ENCODE measurements around the gene SERPINE1. TPM values are rescaled to one million over a fixed set of nuclear protein-coding genes. Genes with fewer than 3 reads are reported as not detected.

SERPINE1 gene
- total RNA-seq, 8 experiments from 2014 or later, result 0.05 to 128 (median 0.93) TPM

DNA sequence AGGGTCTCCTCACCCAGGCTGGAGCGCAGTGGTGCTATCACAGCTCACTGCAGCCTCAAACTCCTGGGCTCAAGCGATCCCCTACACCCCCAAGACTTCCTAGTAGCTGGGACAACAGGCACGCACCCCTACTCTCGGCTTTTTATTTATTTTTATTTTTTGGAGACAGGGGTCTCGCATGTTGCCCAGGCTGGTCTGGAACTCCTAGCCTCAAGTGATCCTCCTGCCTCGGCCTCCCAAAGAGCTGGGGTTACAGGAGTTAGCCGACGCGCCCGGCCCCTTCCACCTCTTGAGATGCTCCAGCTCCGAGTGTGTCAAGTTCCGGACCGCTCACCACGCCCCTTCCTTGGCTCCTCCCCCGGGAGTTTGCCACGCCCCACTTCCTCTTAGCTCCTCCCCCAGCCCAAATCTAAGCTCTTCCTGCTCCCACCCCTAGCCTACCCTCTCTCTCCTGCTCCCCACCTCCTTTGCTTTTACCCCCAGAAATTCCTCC lies 46.9 kb downstream of the SERPINE1 start:
- in situ Hi-C loops (cut with MboI; ENCODE audit: low pct_unique_long_range_greater_than_20kb in 2 of 9, low sequenced_read_pairs in 9 of 9, unreplicated experiment in 9 of 9), result no loop called here
- Histone ChIP-seq H3K27ac (no peak overlapping the region), H3K4me1 (replicated peaks in 1 of 2) (peaks cover 34% of the 10 kb centered on the region in 2 donors), H3K4me3 (peak overlapping the region in 2 of 5 donors; percentile 19 to 28)
- WGBS, 10 experiments, result 20 to 33% (median 26%) methylated on average over 2 to 9 of the region's 16 CpGs; no CpG with 5 or more reads in 6 of the 10 experiments
- peak in 3 of 8 experiments; percentile 10 to 60 (median 11) for ATAC-seq (replicated peaks in 6 of 8)

DNA sequence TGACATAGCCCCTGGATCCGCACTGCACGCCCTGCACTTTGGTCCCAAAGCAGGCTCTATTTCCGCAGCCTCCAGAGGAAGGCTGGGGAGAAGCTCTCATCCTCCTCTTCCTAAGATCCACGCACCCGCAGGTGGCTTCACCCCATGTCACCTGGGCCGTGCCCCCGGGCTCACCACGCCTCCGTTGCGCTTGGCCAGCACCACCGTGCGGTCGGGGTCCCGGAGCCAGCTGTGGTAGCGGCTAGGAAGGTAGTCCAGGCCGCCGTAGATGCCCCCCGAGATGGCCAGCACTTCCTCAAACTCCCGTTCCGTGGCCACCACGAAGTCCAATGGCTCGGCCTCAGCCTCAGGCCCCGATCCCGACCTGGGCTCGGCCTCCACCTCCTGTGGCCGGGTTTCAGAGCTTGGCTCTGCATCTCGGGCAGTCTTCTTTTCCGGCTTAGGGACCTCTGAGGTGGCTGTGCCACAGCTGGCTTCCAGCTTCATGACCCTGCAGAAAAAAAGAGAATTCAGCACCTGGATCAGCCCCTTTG lies 47.5 kb downstream of the SERPINE1 start:
- in situ Hi-C loops (cut with MboI; ENCODE audit: low pct_unique_long_range_greater_than_20kb in 2 of 9, low sequenced_read_pairs in 9 of 9, unreplicated experiment in 9 of 9), result no loop called here
- peaks cover 28% of the 10 kb centered on the region in 2 donors for H3K4me1 ChIP-seq (replicated peaks in 1 of 2)
- WGBS, 10 experiments, result 0 to 30% (median 20%) methylated on average over 1 to 22 of the region's 28 CpGs; no CpG with 5 or more reads in 3 of the 10 experiments

DNA sequence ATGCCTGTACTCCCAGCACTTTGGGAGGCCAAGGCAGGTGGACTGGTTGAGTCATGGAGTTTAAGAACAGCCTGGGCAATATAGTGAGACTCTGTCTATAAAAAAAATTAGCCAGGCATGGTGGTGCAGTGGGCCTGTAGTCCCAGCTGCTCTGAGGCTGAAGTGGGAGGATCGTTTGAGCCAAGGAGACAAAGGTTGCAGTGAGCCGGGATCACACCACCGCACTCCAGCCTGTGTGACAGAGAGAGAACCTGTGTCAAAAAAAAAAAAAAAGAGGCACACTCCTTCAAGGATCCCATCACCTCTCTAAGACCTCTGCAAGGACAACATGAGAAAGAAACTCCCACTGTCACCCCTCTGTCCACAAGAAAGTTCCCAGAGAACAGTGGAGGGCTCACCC lies 48.8 kb downstream of the SERPINE1 start:
- Histone ChIP-seq H3K4me3 (no peak overlapping the region), H3K27ac (no peak overlapping the region), H3K4me1 (replicated peaks in 1 of 2) (peaks cover 23 to 26% of the 10 kb centered on the region in 2 donors)
- no peak for ATAC-seq (replicated peaks in 6 of 8)
- WGBS, 10 experiments, result 7 to 27% (median 22%) methylated on average over 1 to 3 of the region's 3 CpGs; no CpG with 5 or more reads in 6 of the 10 experiments
- in situ Hi-C loops (cut with MboI; ENCODE audit: low pct_unique_long_range_greater_than_20kb in 2 of 9, low sequenced_read_pairs in 9 of 9, unreplicated experiment in 9 of 9), result loop anchor here in 1 of 9 experiments (25.0 kb wide), 1 partner anchor 288 kb away; the partner anchor contains the start of genes ACHE, SRRT and UFSP1

More for the DNA sequence above, 47.5 kb downstream of the SERPINE1 start:
- Histone ChIP-seq H3K4me3 (no peak overlapping the region), H3K27ac (no peak overlapping the region)
- no peak for ATAC-seq (replicated peaks in 6 of 8)

DNA sequence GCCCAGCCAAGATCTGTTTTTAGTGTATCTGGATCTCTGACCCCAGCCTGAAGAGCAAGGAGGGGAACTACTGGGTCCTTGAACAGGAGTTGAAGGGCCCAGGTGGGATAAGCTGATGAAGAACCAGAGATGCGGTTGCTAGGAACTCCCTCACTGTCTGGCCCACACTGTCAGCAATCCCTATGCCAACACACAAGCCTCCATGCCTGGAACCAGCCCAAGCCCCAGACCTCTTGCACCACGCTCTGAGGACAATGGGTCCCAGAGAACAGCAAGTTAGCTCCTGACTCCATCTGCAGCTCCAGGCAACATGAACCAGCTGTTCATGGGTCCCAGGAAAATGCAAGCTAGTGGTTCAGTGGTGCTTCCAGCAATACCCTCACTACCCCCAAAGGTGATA lies 50.7 kb downstream of the SERPINE1 start:
- WGBS, 10 experiments, result 20 to 100% methylated on average over 1 of the region's 2 CpGs; no CpG with 5 or more reads in 8 of the 10 experiments
- Histone ChIP-seq H3K27ac (no peak overlapping the region), H3K4me1 (replicated peaks in 1 of 2) (peaks cover 12 to 23% of the 10 kb centered on the region in 2 donors), H3K4me3 (no peak overlapping the region)
- ATAC-seq (replicated peaks in 6 of 8), result no peak
- in situ Hi-C loops (cut with MboI; ENCODE audit: low pct_unique_long_range_greater_than_20kb in 2 of 9, low sequenced_read_pairs in 9 of 9, unreplicated experiment in 9 of 9), result loop anchor here in 1 of 9 experiments (25.0 kb wide), 1 partner anchor 290 kb away; the partner anchor contains the start of genes ACHE, SRRT and UFSP1

DNA sequence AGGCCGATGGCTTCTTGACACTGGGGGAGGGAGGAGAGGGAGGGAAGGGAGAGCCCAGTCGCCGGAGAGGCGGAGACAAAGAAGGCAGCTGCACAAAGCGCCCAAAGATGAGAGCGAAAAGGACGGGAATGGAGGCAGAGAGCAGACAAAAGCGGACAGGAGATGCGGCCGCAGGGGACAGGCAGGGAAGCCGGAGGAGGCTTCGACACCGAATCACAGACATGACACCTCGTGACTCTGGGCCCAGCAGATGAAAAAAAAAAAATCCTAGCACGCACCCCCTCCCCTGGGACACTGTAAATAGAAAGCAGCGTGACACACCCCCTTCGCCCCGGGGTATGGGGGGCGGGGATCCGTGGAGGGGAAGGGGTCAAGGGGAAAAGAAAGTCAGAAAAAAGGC lies 52.2 kb downstream of the SERPINE1 start:
- H3K4me3 ChIP-seq, result peak overlapping the region; percentile 38 to 51 (median 42)
- peaks cover 3 to 10% of the 10 kb centered on the region in 2 donors for H3K4me1 ChIP-seq (replicated peaks in 1 of 2)
- in situ Hi-C loops (cut with MboI; ENCODE audit: low pct_unique_long_range_greater_than_20kb in 2 of 9, low sequenced_read_pairs in 9 of 9, unreplicated experiment in 9 of 9), result loop anchor here in 1 of 9 experiments (25.0 kb wide), 1 partner anchor 292 kb away; the partner anchor contains the start of genes ACHE, SRRT and UFSP1
- 0% methylated on average over 2 to 4 of the region's 20 CpGs; no CpG with 5 or more reads in 7 of the 10 experiments for WGBS, 10 experiments
- H3K27ac ChIP-seq, result peak overlapping the region; percentile 25 to 61
- ATAC-seq (replicated peaks in 6 of 8), result peak in 6 of 8 experiments; percentile 10 to 52 (median 34)

DNA sequence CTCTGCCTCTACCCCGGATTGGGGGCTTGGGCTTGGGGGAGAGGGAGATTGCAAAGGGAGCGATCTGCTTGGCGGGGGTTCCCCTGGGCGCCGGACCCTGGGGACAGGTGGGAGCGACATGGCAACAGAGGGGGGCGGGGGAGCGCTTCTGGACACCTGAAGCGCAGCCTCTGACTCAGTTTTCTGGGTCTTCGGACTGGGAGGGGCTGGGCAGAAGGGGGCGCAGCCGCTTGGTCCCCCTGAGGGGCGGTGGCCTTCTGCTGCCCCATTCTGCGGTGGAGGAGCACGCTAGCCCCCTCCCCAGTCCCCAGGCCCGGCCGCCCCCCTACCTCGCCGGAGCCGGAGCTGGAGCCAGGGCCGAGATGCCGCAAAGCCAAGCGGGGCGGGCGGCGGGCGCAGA lies 52.8 kb downstream of the SERPINE1 start:
- H3K4me3 ChIP-seq, result peak overlapping the region; percentile 38 to 51 (median 42)
- ATAC-seq (replicated peaks in 6 of 8), result peak in 5 of 8 experiments; percentile 2 to 48 (median 29)
- no CpG with 5 or more reads among the region's 27 CpGs for WGBS, 10 experiments
- in situ Hi-C loops (cut with MboI; ENCODE audit: low pct_unique_long_range_greater_than_20kb in 2 of 9, low sequenced_read_pairs in 9 of 9, unreplicated experiment in 9 of 9), result loop anchor here in 1 of 9 experiments (25.0 kb wide), 1 partner anchor 292 kb away; the partner anchor contains the start of genes ACHE, SRRT and UFSP1
- H3K27ac ChIP-seq, result peak overlapping the region in 1 of 2 donors; percentile 61
- peaks cover 3 to 10% of the 10 kb centered on the region in 2 donors for H3K4me1 ChIP-seq (replicated peaks in 1 of 2)

DNA sequence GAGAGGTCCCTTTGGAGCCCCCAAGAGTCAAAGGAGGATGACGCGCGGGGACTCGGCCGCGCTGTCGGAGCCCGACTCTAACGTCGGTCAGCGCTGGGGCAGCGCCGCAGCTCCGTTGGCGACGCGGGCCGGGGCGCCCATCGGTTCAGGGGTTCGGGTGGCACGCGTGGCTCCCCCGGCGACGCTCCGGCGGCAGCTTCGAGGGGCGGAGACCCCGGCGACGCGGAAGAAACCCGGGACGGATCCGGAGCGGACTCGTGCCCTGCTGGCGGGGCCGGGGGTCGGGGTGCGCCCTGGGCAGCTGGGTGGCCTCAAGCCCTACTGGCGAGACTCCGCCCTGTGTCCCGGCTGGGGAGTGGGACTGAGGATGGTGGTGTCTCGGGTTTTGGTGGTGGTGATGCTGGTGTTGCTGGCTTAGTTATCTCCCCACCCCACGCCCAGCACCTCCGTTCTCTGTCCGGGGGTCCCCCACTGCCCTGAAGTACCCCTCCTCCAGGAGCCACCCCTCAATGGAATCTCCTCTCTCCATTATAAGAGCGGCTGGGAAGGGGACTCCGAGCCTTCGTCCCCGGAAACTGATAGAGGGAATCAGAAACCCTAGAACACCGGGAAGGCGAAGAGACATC lies 53.3 kb downstream of the SERPINE1 start, which contains the start of gene NAT16:
TSS of gene NAT16 (minus strand) at position 164 of the 626 bp plus-strand sequence. CDS start 5,486 bp downstream, outside the sequence.
- Histone ChIP-seq H3K4me1 (replicated peaks in 1 of 2) (peaks cover 3 to 10% of the 10 kb centered on the region in 2 donors), H3K27ac (peak within 1 kb of the TSS; percentile 25 to 61), H3K4me3 (peak within 1 kb of the TSS; percentile 38 to 51 (median 42))
- peak in 5 of 8 experiments; percentile 2 to 16 (median 13) for ATAC-seq (replicated peaks in 6 of 8)
- in situ Hi-C loops (cut with MboI; ENCODE audit: low pct_unique_long_range_greater_than_20kb in 2 of 9, low sequenced_read_pairs in 9 of 9, unreplicated experiment in 9 of 9), result loop anchor here in 1 of 9 experiments (25.0 kb wide), 1 partner anchor 293 kb away; the partner anchor contains the start of genes ACHE, SRRT and UFSP1
- 0 to 46% (median 13%) methylated on average over 1 to 17 of the region's 56 CpGs; no CpG with 5 or more reads in 4 of the 10 experiments for WGBS, 10 experiments

DNA sequence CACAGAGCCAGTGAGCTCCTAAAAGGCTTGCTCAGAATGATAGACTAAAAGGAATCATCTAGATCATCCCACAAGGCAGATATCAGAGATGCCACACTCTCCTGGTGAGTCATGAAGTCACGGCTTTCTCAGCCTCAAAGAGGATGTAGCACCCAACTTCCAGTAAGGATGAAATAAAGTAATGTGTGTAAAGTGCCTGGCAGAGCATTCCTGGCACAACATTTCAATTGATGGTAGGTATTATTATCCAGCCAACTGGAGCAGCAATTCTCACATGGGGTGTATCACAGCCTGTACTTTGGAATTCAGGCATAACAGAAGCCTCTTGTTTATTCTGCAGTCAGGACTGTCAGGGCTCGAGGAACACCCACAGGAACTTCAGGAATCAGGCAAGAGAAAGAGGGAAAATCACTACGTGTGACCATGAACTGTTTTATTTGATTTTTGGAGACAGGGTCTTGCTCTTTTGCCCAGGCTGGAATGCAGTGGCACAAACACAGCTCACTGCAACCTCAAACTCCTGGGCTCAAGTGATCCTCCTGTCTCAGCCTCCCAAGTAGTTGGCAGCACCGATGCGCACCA lies 58.4 kb downstream of the SERPINE1 start:
- peak in 2 of 8 experiments; percentile 4 to 26 for ATAC-seq (replicated peaks in 6 of 8)
- peaks cover 3 to 8% of the 10 kb centered on the region in 2 donors for H3K4me1 ChIP-seq (replicated peaks in 1 of 2)
- 0 to 75% (median 58%) methylated on average over 1 to 5 of the region's 5 CpGs; no CpG with 5 or more reads in 1 of the 10 experiments for WGBS, 10 experiments
- in situ Hi-C loops (cut with MboI; ENCODE audit: low pct_unique_long_range_greater_than_20kb in 2 of 9, low sequenced_read_pairs in 9 of 9, unreplicated experiment in 9 of 9), result loop anchor here in 1 of 9 experiments (25.0 kb wide), 1 partner anchor 298 kb away; the partner anchor contains the start of genes ACHE, SRRT and UFSP1
- H3K27ac ChIP-seq, result no peak overlapping the region
- H3K4me3 ChIP-seq, result no peak overlapping the region

DNA sequence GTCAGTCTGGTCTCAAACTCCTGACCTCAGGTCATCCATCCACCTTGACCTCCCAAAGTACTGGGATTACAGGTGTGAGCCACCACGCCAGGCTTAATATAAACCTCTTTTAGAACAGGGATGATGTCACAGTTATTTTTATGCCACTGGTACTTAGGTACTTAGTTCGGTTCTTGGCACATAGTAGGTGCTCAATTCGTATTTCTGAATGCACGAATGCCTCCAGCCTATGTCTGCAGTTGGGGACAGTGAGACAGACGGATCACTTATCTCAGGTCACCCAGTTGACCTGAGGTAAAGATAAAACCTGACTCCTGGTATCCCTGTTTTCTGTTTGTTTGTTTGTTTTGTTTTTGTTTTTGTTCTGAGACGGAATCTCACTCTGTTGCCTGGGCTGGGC lies 59.3 kb downstream of the SERPINE1 start:
- no peak overlapping the region for H3K4me3 ChIP-seq
- ATAC-seq (replicated peaks in 6 of 8), result no peak
- in situ Hi-C loops (cut with MboI; ENCODE audit: low pct_unique_long_range_greater_than_20kb in 2 of 9, low sequenced_read_pairs in 9 of 9, unreplicated experiment in 9 of 9), result loop anchor here in 1 of 9 experiments (25.0 kb wide), 1 partner anchor 299 kb away; the partner anchor contains the start of genes ACHE, SRRT and UFSP1
- 17 to 100% (median 78%) methylated on average over 1 to 6 of the region's 6 CpGs; no CpG with 5 or more reads in 1 of the 10 experiments for WGBS, 10 experiments
- H3K4me1 ChIP-seq (replicated peaks in 1 of 2), result peaks cover 0 to 3% of the 10 kb centered on the region in 2 donors
- no peak overlapping the region for H3K27ac ChIP-seq

DNA sequence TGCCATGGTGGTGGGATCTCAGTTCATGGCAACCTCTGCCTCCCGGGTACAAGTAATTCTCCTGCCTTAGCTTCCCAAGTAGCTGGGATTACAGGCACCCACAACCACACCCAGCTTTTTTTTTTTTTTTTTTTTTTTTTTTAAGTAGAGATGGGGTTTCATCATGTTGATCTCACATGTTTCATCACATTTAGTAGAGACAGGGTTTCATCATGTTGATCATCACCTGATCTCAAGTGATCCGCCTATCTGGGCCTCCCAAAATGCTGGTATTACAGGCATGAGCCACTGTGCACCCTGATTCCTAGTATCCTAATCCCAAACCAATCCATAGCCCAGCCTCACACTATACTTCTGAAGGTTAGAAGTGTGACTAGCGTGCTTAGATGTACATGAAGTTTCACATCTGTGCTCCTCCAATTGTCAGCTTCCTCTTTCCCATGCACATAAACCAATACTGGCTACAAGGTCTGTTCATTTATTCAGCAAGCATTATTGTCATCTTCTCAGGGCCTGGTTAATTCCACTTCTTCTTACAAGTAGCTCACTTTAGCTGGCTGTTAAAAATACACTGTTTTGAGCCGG lies 60.0 kb downstream of the SERPINE1 start:
- no peak overlapping the region for H3K4me3 ChIP-seq
- in situ Hi-C loops (cut with MboI; ENCODE audit: low pct_unique_long_range_greater_than_20kb in 2 of 9, low sequenced_read_pairs in 9 of 9, unreplicated experiment in 9 of 9), result loop anchor here in 1 of 9 experiments (25.0 kb wide), 1 partner anchor 300 kb away; the partner anchor contains the start of genes ACHE, SRRT and UFSP1

More for the DNA sequence above, 60.0 kb downstream of the SERPINE1 start:
- H3K4me1 ChIP-seq (replicated peaks in 1 of 2), result peaks cover 0 to 3% of the 10 kb centered on the region in 2 donors
- 60 to 100% (median 89%) methylated on average over 1 to 3 of the region's 4 CpGs; no CpG with 5 or more reads in 4 of the 10 experiments for WGBS, 10 experiments
- no peak for ATAC-seq (replicated peaks in 6 of 8)
- no peak overlapping the region for H3K27ac ChIP-seq
